GM20000 (cell line): Measurements from ENCODE around the gene URB2.
A peak's percentile ranks its signal among the peaks of the same experiment; 100 is the strongest.
"Not testable (repeated sequence)": the region's sequence is repeated elsewhere in the genome, so short reads cannot be mapped to it uniquely, and the experiment has no call there.

Source experiments
- DNase-seq: peaks from one replicate; pipeline ENCODE4 v3.0.0; 2012; ENCODE audit warnings: low spot score
- CTCF ChIP-seq: IDR thresholded peaks from 2 replicates; pipeline ENCODE4 v1.5.1; 2012; ENCODE audit warnings: mild to moderate bottlenecking, control low read depth; ENCODE audit errors: extremely low read depth, missing control alignments

Gene URB2

DNA sequence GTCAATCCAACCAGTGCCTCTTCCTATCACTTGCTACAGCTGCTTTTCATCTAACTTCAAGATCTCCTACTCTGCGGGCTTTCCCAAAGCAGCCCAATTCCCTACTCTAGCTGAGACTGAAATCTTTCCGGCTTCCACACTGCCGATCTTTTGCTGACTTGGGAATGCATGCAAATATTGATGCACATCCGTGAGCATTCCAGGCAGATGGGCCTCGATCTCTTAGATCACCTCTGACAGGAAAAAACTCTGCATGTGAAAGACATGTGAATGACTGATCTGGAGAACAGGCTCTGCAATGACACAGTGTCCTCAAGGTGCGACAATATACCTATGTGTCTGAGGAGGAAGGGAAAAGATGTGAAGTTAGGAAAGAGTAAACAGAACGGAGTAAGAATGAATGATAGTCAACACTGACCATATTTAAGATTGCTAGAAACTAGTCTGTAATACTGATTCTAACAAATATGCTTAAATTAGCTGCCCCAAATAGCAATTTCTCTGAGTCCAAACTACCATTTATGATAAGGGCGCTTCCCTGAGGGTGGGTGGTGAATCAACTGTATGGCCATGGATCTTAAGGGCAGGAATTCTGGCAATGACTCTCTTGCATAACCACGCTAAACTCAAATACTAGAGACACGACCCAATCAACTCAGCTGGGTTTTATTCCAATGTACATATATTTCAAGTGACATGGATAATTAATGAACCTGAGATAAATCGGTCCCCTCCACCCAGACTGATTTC lies 8.5 kb upstream of the URB2 start:
- no peak for TF ChIP-seq CTCF

GRCh38 chr1:229619002-229619401 lies 7.0 kb upstream of the URB2 start:
- no peak for DNase-seq
- TF ChIP-seq CTCF, result no peak

More for the DNA sequence above, 8.5 kb upstream of the URB2 start:
- DNase-seq, result no peak

DNA sequence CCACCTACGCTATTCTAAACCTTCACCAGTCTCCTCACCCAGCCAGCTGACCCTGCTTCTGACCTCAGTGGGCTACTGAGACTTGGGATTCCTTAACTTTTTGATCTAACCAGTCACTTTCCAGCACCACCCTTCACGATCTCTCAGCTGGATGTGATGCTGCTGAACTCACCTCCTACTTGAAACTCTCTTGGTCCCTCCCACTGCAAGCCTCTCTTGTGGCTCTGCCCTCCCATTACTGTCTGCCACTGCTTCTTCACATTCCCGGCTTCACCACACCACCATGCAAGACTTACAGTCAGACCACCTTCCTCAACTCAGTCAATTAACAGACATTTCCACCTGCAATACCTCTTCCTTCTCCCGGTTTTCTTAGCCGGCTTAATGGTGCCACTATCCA lies 6.4 kb upstream of the URB2 start:
- DNase-seq, result no peak
- no peak for TF ChIP-seq CTCF

- TF ChIP-seq CTCF, result no peak
- DNase-seq, result no peak
These were observed 5.2 kb upstream of the URB2 start for GRCh38 chr1:229620876-229621275.

- no peak for TF ChIP-seq CTCF
- no peak for DNase-seq
These were observed 4.4 kb upstream of the URB2 start for GRCh38 chr1:229621663-229622062.

DNA sequence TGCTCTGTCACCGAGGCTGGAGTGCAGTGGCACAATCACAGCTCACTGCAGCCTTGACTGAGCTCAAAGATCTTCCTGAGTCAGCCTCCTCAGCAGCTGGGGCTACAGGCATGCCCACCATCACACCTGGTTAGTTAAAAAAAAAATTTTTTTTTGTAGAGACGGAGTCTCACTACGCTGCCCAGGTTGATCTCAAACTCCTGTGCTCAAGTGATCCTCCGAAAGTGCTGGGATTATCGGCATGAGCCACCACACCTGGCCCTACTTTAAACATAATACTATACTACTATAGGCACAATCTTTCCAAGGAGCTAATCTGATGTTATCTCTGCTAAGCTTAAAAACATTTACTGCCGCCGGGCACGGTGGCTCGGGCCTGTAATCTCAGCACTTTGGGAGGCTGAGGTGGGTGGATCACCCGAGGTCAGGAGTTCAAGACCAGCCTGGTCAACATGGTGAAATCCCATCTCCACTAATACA lies 3.4 kb upstream of the URB2 start:
- not testable (repeated sequence) for DNase-seq

GRCh38 chr1:229623225-229623624 lies 2.8 kb upstream of the URB2 start:
- DNase-seq, result no peak
- TF ChIP-seq CTCF, result no peak

GRCh38 chr1:229623838-229624237 lies 2.2 kb upstream of the URB2 start:
- no peak for TF ChIP-seq CTCF
- DNase-seq, result peak; percentile 24
